GM08714 (cell line): ENCODE data around the gene ATOX1.
"Not testable (repeated sequence)": the region's sequence is repeated elsewhere in the genome, so short reads cannot be mapped to it uniquely, and the experiment has no call there.

ENCODE experiments used
- H3K4me3 ChIP-seq: fragments of 200-500 bp; sonication (Bioruptor generic); 2 replicates; pipeline ENCODE4 v1.5.1; 2014; ENCODE audit warnings: mild to moderate bottlenecking, low read length, inconsistent platforms
- ZNF274 ChIP-seq: IDR thresholded peaks from 2 replicates; pipeline ENCODE4 v1.6.1; 2012; ENCODE audit warnings: mild to moderate bottlenecking, low read depth, low read length

Gene ATOX1

GRCh38 chr5:151703780-151704179, 54.7 kb downstream of the ATOX1 start:
- no peak overlapping the region for H3K4me3 ChIP-seq
- TF ChIP-seq ZNF274: no peak

- no peak for TF ChIP-seq ZNF274
- H3K4me3 ChIP-seq: no peak overlapping the region
Observed at GRCh38 chr5:151703227-151703626, 55.2 kb downstream of the ATOX1 start.

- H3K4me3 ChIP-seq: no peak overlapping the region
- no peak for TF ChIP-seq ZNF274
Observed at GRCh38 chr5:151700820-151701219, 57.6 kb downstream of the ATOX1 start.

GRCh38 chr5:151700296-151700695, 58.1 kb downstream of the ATOX1 start:
- H3K4me3 ChIP-seq: peak overlapping the region; percentile 29; the same call in 1 of the 2 replicates
- no peak for TF ChIP-seq ZNF274

- no peak for TF ChIP-seq ZNF274
- no peak overlapping the region; the same call in 1 of the 2 replicates for H3K4me3 ChIP-seq
Observed at GRCh38 chr5:151699071-151699901, 59.1 kb downstream of the ATOX1 start.

GRCh38 chr5:151698081-151698480, 60.4 kb downstream of the ATOX1 start:
- not testable (repeated sequence) for H3K4me3 ChIP-seq

- no peak for TF ChIP-seq ZNF274
- H3K4me3 ChIP-seq: no peak overlapping the region
Observed at GRCh38 chr5:151697452-151697851, 61.0 kb downstream of the ATOX1 start.

GRCh38 chr5:151696470-151697061, 61.9 kb downstream of the ATOX1 start:
- H3K4me3 ChIP-seq: no peak overlapping the region
- TF ChIP-seq ZNF274: no peak

GRCh38 chr5:151695464-151695863, 63.0 kb downstream of the ATOX1 start:
- no peak overlapping the region for H3K4me3 ChIP-seq
- no peak for TF ChIP-seq ZNF274

- no peak for TF ChIP-seq ZNF274
- no peak overlapping the region for H3K4me3 ChIP-seq
Observed at GRCh38 chr5:151694035-151694485, 64.4 kb downstream of the ATOX1 start.
